GM21786 (cell line): ENCODE measurements around the gene B3GLCT.
"Not testable (repeated sequence)": the region's sequence is repeated elsewhere in the genome, so short reads cannot be mapped to it uniquely, and the experiment has no call there.

Experiments
- ATAC-seq: cut with Tn5 transposase; IDR thresholded peaks from one replicate; pipeline ENCODE4 v1.9.1; 2021; ENCODE audit not compliant: unreplicated experiment

Gene B3GLCT

GRCh38 chr13:31199849-31200636 is at the start of gene B3GLCT:
Gene B3GLCT, plus strand, starts transcription at chr13:31199975. Its CDS starts 110 bp downstream, at chr13:31200085.
- ATAC-seq = peak; percentile 83

- no peak for ATAC-seq
Measured at GRCh38 chr13:31150315-31150985, 49.3 kb upstream of the B3GLCT start.

- no peak for ATAC-seq
Measured at GRCh38 chr13:31151837-31152236, 47.9 kb upstream of the B3GLCT start.

- ATAC-seq = no peak
Measured at GRCh38 chr13:31154939-31155338, 44.8 kb upstream of the B3GLCT start.

GRCh38 chr13:31159306-31159705 is 40.5 kb upstream of the B3GLCT start:
- ATAC-seq = no peak

- peak; percentile 26 for ATAC-seq
Measured at GRCh38 chr13:31160857-31161556, 38.8 kb upstream of the B3GLCT start.

- peak; percentile 82 for ATAC-seq
Measured at GRCh38 chr13:31161557-31162150, 38.1 kb upstream of the B3GLCT start, which contains the start of gene HSPH1. Gene HSPH1, minus strand, starts transcription at chr13:31161904. Its CDS starts 322 bp downstream, at chr13:31161582.

- ATAC-seq = peak; percentile 81
Measured at GRCh38 chr13:31162151-31163008, 37.4 kb upstream of the B3GLCT start.

GRCh38 chr13:31166591-31166990 is 33.2 kb upstream of the B3GLCT start:
- no peak for ATAC-seq

- ATAC-seq = peak; percentile 64
Measured at GRCh38 chr13:31167490-31167889, 32.3 kb upstream of the B3GLCT start.

GRCh38 chr13:31168166-31168565 is 31.6 kb upstream of the B3GLCT start:
- ATAC-seq = peak; percentile 69

- ATAC-seq = no peak
Measured at GRCh38 chr13:31168736-31169135, 31.0 kb upstream of the B3GLCT start.

GRCh38 chr13:31172001-31172400 is 27.8 kb upstream of the B3GLCT start:
- ATAC-seq = no peak

GRCh38 chr13:31172535-31172934 is 27.2 kb upstream of the B3GLCT start:
- no peak for ATAC-seq

GRCh38 chr13:31174018-31174417 is 25.8 kb upstream of the B3GLCT start:
- ATAC-seq = no peak

GRCh38 chr13:31175847-31176532 is 23.8 kb upstream of the B3GLCT start:
- ATAC-seq = no peak

GRCh38 chr13:31177813-31178495 is 21.8 kb upstream of the B3GLCT start:
- not testable (repeated sequence) for ATAC-seq

- no peak for ATAC-seq
Measured at GRCh38 chr13:31179241-31179640, 20.5 kb upstream of the B3GLCT start.

GRCh38 chr13:31179754-31180153 is 20.0 kb upstream of the B3GLCT start:
- ATAC-seq = no peak
